Tibial artery (tissue), 4 donors: Measurements from ENCODE around the gene KRTAP22-1.

Source experiments
- DNase-seq, 2 donors: peaks; one replicate each; pipeline ENCODE4 v3.0.0-alpha.2; 2019
- H3K27ac ChIP-seq, 2 donors: fragments of 200-600 bp; sonication (generic) in 1 of 2; 1 replicate in 1 of 2; 2 replicates in 1 of 2; pipeline ENCODE4 v1.5.1; 2018 to 2019; ENCODE audit warnings: mild to moderate bottlenecking in 1 of 2
- H3K27me3 ChIP-seq, 2 donors: fragments of 200-600 bp; sonication (generic) in 1 of 2; one replicate each; pipeline versions ENCODE4 v1.5.1 to v1.6.0; 2016 to 2019
- H3K36me3 ChIP-seq, 3 donors: fragments of 200-600 bp; sonication (generic) in 2 of 3; one replicate each; pipeline ENCODE4 v1.5.1; 2016 to 2019; ENCODE audit warnings: mild to moderate bottlenecking in 2 of 3
- H3K4me1 ChIP-seq, 4 donors: fragments of 200-600 bp; sonication (generic) in 2 of 4; 1 replicate in 3 of 4; 2 replicates in 1 of 4; pipeline ENCODE4 v1.5.1; 2016 to 2019
- H3K4me3 ChIP-seq, 2 donors: fragments of 200-600 bp; sonication (generic) in 1 of 2; 1 replicate in 1 of 2; 2 replicates in 1 of 2; pipeline ENCODE4 v1.5.1; 2018 to 2019; ENCODE audit warnings: mild to moderate bottlenecking in 2 of 2
- H3K9me3 ChIP-seq, 3 donors: fragments of 200-600 bp; sonication (generic) in 1 of 3; one replicate each; pipeline ENCODE4 v1.5.1; 2016 to 2019
- CTCF ChIP-seq, 2 experiments: fragments of 200-600 bp in 1 of 2; fragments of 450-650 bp in 1 of 2; IDR thresholded peaks; one replicate each; pipeline ENCODE4 v1.5.1; 2017 to 2019; ENCODE audit warnings: antibody characterized with exemption in 2 of 2, mild to moderate bottlenecking in 1 of 2, moderate library complexity in 1 of 2
- intact Hi-C: fragments of 100-400 bp; cut with DNase I; formaldehyde crosslinking; loops from one replicate; pipeline ENCODE4 v1.15.0; 2023; ENCODE audit warnings: low total_unique reads

KRTAP22-1 gene

DNA sequence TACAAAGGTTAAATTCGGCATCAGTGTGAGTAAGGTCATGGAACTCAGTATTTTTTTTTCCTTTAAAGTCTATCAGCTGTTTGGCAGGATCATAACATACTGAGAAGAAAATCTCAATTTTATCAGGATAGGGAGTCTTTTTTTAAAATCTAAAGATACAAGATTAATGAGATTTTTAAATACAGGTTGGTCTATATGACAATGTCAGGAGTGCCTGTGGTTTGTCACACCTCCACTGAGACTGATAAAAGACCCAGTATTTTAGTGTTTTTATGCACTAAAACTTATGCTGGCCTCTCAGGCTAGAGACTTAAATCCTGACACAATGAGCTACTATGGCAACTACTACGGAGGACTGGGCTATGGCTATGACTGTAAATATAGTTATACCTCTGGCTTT, 41.7 kb downstream of the KRTAP22-1 start, which contains the start of gene KRTAP20-3:
TSS of gene KRTAP20-3 (plus strand) at position 301 of the 400 bp plus-strand sequence.
- no peaks in the 10 kb centered on the region for H3K27me3 ChIP-seq
- intact Hi-C loops, result no loop called here
- no peak for DNase-seq
- H3K27ac ChIP-seq, result no peak within 1 kb of the TSS
- H3K4me1 ChIP-seq, result no peaks in the 10 kb centered on the region
- H3K36me3 ChIP-seq, result no peaks in the 10 kb centered on the region
- TF ChIP-seq CTCF (IDR thresholded peaks at IDR 0.05), result no peak
- no peak within 1 kb of the TSS for H3K4me3 ChIP-seq
- no peaks in the 10 kb centered on the region for H3K9me3 ChIP-seq

- Histone ChIP-seq H3K4me3 (no peak overlapping the region), H3K27ac (no peak overlapping the region), H3K9me3 (no peaks in the 10 kb centered on the region), H3K36me3 (no peaks in the 10 kb centered on the region), H3K27me3 (no peaks in the 10 kb centered on the region), H3K4me1 (no peaks in the 10 kb centered on the region)
- TF ChIP-seq CTCF (IDR thresholded peaks at IDR 0.05), result no peak
- intact Hi-C loops, result no loop called here
- DNase-seq, result no peak
Measured at GRCh38 chr21:30646904-30647414, 46.1 kb downstream of the KRTAP22-1 start.
